Retinal pigment epithelial cell (primary cell): ENCODE measurements around the gene GLO1.

Experiments used
- DNase-seq: peaks from one replicate; pipeline ENCODE4 v3.0.0-alpha.2; 2010; ENCODE audit warnings: low read depth
- H3K4me3 ChIP-seq: 2 replicates; pipeline ENCODE4 v1.5.1; 2011; ENCODE audit warnings: mild to moderate bottlenecking, low read length, control low read depth, moderate library complexity
- TF ChIP-seq, protein P1 (sequence below): conservative IDR thresholded peaks from 2 replicates; pipeline ENCODE4 v1.5.1; 2011; ENCODE audit warnings: low read depth, low read length, control low read depth, inconsistent platforms

The GLO1 gene

DNA sequence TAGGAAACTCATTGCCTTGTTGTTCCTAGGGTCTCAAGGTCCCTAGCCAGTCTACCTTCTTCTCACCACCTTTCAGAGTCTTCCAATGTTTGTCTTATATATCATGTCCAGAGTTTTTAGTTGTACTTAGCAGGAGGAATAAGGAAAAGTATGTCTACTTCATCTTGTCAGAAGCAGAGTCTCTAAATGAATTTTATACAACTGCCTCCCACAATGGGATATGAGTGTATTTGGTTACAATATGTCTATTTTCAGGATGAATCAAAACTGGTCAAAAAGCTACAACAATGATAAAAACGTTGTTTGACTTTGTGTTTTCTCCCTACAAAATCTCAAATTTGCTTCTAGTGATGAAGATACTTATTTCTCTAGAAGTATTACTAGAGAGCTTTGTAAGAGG is 7.0 kb downstream of the GLO1 start:
- DNase-seq = no peak
- H3K4me3 ChIP-seq = no peak overlapping the region
- TF ChIP-seq, protein P1, sequence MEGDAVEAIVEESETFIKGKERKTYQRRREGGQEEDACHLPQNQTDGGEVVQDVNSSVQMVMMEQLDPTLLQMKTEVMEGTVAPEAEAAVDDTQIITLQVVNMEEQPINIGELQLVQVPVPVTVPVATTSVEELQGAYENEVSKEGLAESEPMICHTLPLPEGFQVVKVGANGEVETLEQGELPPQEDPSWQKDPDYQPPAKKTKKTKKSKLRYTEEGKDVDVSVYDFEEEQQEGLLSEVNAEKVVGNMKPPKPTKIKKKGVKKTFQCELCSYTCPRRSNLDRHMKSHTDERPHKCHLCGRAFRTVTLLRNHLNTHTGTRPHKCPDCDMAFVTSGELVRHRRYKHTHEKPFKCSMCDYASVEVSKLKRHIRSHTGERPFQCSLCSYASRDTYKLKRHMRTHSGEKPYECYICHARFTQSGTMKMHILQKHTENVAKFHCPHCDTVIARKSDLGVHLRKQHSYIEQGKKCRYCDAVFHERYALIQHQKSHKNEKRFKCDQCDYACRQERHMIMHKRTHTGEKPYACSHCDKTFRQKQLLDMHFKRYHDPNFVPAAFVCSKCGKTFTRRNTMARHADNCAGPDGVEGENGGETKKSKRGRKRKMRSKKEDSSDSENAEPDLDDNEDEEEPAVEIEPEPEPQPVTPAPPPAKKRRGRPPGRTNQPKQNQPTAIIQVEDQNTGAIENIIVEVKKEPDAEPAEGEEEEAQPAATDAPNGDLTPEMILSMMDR = no peak

DNA sequence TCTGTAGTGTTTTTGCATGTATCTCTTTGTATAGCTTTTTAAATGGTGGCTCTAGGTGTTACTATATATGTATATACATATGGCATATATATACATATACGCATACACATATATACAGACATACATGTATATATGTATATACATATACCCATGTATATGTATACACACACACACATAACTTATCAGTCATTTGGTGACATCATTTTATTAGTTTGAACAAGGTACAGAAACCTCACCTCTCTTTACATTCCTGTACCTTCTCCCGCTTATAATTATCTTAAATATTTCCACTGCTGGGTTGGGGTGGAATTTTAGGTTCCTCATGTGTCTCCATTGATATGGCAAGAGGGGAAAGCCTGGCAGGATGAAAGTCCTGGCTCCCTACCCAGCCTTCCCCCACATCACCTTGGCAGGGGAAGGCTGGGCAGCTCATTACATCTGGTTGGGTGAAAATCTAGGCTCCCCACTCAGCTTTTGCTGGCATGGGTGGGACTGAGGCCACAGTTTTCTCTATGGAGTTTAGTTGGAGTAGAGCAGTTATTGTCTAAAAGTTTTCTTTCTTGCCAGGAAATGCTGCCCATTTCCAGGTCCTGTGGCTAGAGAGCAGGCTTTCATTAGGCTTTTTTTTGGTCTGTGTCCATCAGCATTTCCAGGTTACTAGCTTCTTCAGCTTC is 7.6 kb downstream of the GLO1 start:
- H3K4me3 ChIP-seq = no peak overlapping the region
- TF ChIP-seq, protein P1 = no peak
- DNase-seq = no peak

DNA sequence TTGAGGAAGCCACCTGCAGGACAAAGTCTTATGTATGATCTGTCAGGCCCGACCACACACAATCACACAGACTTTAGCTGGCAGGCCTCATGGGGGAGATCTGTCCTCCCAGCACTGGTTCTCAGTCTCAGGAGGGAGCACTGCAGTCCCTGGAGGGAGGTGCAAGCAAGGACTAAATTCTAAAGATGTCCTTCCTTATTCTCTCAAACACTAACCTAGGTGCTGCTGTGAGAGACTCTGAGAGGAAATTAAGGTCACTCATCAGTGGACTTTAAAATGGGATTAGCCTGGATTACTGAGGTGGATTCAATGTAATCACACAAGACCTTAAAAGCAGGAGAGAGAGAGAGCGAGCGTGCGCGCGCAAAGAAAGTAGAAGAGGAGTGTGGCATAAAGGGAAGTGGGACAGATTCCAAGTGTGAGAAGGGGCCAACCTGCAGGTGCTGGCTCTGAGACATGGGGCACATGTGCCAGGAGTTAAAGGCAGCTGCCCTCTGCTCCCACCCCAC is 14.3 kb downstream of the GLO1 start:
- H3K4me3 ChIP-seq = no peak overlapping the region
- TF ChIP-seq, protein P1 = no peak

DNA sequence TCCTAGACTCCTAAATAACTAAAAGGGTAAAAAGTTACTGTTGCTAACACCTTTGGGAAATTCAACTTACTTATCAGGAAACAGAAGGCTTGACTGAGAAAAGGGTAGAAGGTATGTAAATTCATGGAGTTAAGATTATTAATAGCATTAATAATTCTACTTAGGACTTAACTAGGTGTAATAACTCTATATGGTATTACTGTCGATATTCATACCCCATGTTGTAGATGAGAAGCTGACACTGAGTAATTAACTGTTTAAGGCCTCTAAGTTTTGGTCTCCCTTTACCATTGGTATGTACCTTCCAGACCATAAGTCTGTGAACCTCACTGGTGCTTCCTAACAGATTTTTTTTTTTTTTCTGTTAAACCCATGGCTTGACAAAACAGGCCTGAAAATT is 15.4 kb downstream of the GLO1 start:
- no peak for DNase-seq
- TF ChIP-seq, protein P1 = no peak
- no peak overlapping the region for H3K4me3 ChIP-seq

More for the DNA sequence above, 14.3 kb downstream of the GLO1 start:
- no peak for DNase-seq

DNA sequence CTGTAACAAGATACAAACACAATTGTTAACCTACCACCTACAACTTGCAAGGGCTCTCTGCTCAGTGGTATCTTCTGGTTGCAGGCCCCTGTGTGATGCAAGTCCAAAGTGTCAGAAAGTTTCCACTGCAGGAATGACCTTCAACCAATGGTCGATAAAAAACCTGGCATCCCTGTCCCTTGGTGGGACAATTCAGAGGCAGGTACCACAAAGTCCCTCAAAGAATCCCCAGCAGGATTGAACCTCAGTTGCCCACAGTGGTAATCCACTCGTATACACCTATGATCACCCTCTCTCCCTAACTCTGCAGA is 15.9 kb downstream of the GLO1 start:
- TF ChIP-seq, protein P1 = no peak
- DNase-seq = no peak
- H3K4me3 ChIP-seq = no peak overlapping the region

DNA sequence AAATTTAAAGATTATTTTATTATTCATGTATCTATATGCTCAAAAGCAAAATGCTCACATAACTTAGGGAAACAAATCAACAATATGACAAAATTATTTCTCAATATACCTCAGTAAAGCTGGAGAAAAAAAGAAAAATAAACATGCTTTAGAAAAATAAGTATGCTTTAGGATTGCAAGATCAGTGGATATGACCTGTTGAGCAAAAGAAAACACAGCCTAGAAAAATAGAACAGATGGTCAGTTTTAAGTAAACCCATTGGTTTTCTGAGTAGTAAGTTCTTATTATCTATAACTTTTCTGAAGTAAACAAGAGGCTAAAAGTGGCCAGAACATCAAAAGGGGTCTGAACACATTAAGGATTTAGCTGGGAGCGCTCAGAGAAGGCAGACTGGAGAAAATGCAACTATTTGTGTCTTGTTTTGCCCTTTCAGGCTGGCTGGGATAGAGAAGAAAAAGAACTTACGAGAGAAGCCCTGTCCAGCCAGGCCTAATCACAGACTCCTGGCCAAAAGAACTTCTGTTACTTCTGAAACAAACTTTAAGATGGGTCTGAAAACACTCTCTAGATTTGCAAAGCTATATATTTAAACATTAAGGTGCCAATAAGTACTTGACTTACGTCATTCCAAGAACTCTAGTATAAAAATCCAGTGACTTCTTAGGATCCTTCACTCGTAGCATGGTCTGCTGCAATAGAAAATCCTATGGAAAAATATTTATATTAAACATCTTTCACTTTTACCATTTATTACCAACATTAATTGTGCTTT is 16.5 kb downstream of the GLO1 start:
- TF ChIP-seq, protein P1 = no peak
- no peak overlapping the region for H3K4me3 ChIP-seq
- DNase-seq = no peak

DNA sequence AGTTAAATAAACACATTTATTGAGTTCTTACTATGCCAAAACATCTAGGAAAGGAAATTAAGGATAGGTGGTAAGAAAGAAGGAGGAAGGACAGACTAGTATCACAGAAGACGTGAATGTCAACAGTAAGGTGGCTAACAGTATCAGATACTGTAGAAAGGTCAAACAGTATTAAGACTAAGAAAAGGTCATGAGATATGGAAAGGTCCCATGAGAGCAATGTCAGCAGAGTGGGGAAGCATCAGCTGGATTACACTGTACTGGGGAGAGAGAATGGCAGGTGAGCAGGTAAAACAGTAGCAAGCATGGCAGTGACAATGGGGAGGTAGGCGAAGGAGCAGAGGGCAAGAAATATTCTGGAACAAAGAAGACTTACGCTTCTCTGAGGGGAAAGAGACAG is 18.0 kb downstream of the GLO1 start:
- TF ChIP-seq, protein P1 = no peak
- H3K4me3 ChIP-seq = no peak overlapping the region
- DNase-seq = no peak
